ENCODE data around the gene GPC3. TPM values are rescaled to one million over a fixed set of nuclear protein-coding genes. Genes with fewer than 3 reads are reported as not detected.

Gene GPC3
- total RNA-seq, 3 donors from 2014 or later (not counting 1 experiment from before 2014, with no cell fraction given) = not detected

DNA sequence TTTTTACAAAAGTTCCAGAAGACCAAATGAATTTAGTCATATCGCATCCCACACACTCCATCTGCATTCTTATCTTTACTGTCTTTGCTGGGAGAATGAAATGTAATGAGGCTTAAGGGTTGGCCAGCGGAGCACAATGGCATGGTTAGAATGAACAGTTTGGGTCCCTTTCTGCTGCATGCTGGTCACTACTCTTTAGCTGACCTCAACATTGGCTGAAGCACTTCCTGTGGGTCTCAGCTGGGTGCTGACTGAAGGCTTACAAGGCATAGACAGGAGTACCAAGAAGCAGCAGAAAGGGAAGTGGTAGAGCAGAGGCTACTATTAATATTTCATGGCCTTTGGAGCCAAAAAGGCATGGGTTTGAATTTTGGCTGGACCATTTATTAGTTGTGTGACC, 410.7 kb downstream of the GPC3 start:
- DNase-seq (no peak), ATAC-seq (no peak)
- no peaks in the 10 kb centered on the region for H3K36me3 ChIP-seq (ENCODE audit: control insufficient read depth, insufficient read depth, low read length)
- no peak overlapping the region for H3K4me3 ChIP-seq (ENCODE audit: low read length)
- H3K4me1 Mint-ChIP-seq = no peaks in the 10 kb centered on the region
- H3K27ac Mint-ChIP-seq = no peak overlapping the region
- H3K4me3 Mint-ChIP-seq = no peak overlapping the region
- TF ChIP-seq, protein P1, sequence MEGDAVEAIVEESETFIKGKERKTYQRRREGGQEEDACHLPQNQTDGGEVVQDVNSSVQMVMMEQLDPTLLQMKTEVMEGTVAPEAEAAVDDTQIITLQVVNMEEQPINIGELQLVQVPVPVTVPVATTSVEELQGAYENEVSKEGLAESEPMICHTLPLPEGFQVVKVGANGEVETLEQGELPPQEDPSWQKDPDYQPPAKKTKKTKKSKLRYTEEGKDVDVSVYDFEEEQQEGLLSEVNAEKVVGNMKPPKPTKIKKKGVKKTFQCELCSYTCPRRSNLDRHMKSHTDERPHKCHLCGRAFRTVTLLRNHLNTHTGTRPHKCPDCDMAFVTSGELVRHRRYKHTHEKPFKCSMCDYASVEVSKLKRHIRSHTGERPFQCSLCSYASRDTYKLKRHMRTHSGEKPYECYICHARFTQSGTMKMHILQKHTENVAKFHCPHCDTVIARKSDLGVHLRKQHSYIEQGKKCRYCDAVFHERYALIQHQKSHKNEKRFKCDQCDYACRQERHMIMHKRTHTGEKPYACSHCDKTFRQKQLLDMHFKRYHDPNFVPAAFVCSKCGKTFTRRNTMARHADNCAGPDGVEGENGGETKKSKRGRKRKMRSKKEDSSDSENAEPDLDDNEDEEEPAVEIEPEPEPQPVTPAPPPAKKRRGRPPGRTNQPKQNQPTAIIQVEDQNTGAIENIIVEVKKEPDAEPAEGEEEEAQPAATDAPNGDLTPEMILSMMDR (IDR thresholded peaks at IDR 0.05) = no peak
- H3K9me3 ChIP-seq (ENCODE audit: control insufficient read depth, insufficient read depth, low read length) = no peaks in the 10 kb centered on the region
- H3K9me3 Mint-ChIP-seq = no peaks in the 10 kb centered on the region
- H3K27ac ChIP-seq (ENCODE audit: low read length) = no peak overlapping the region
- peaks cover 2 to 7% of the 10 kb centered on the region in 2 donors for H3K27me3 Mint-ChIP-seq (ENCODE audit: low read depth in 2 of 2)
- H3K4me1 ChIP-seq (ENCODE audit: control insufficient read depth, insufficient read depth, low read length) = no peaks in the 10 kb centered on the region
- H3K36me3 Mint-ChIP-seq = no peaks in the 10 kb centered on the region
- intact Hi-C loops (cut with micrococcal nuclease) = no loop called here
- 90% methylated on average over 1 of the region's 2 CpGs for WGBS (ENCODE audit: insufficient coverage)
- no peaks in the 10 kb centered on the region for H3K27me3 ChIP-seq (ENCODE audit: control insufficient read depth, insufficient read depth, low read length)

DNA sequence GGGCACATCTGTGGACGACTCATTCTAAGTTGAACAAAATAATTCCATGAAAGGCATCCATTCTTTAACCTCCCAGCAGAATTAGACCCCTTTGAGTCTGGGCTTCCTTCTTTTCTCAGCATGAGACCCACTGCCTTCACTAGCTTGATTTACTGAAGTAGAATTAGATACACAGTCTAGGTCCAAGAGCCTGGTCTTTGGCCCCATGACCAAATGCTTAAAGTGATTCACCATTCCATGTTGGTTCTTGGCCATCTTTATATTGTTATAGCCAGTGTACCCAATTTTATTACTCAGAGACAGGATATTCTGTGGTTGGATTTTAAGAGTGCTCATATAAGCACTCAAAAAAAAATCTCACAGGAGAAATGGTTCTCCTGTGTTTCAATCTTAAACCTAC, 414.8 kb downstream of the GPC3 start:
- Histone ChIP-seq H3K27ac (ENCODE audit: low read length) (no peak overlapping the region), H3K36me3 (ENCODE audit: control insufficient read depth, insufficient read depth, low read length) (no peaks in the 10 kb centered on the region), H3K9me3 (ENCODE audit: control insufficient read depth, insufficient read depth, low read length) (no peaks in the 10 kb centered on the region), H3K4me1 (ENCODE audit: control insufficient read depth, insufficient read depth, low read length) (no peaks in the 10 kb centered on the region), H3K27me3 (ENCODE audit: control insufficient read depth, insufficient read depth, low read length) (no peaks in the 10 kb centered on the region), H3K4me3 (ENCODE audit: low read length) (no peak overlapping the region)
- TF ChIP-seq, protein P1 (IDR thresholded peaks at IDR 0.05) = no peak
- H3K27me3 Mint-ChIP-seq (ENCODE audit: low read depth in 2 of 2) = peaks cover 3 to 9% of the 10 kb centered on the region in 2 donors
- H3K4me3 Mint-ChIP-seq = no peak overlapping the region
- DNase-seq (no peak), ATAC-seq (no peak)
- no peak overlapping the region for H3K27ac Mint-ChIP-seq
- H3K9me3 Mint-ChIP-seq = no peaks in the 10 kb centered on the region
- no peaks in the 10 kb centered on the region for H3K4me1 Mint-ChIP-seq
- WGBS (ENCODE audit: insufficient coverage) = 67% methylated on average over 1 of the region's 1 CpG
- intact Hi-C loops (cut with micrococcal nuclease) = no loop called here
- no peaks in the 10 kb centered on the region for H3K36me3 Mint-ChIP-seq

DNA sequence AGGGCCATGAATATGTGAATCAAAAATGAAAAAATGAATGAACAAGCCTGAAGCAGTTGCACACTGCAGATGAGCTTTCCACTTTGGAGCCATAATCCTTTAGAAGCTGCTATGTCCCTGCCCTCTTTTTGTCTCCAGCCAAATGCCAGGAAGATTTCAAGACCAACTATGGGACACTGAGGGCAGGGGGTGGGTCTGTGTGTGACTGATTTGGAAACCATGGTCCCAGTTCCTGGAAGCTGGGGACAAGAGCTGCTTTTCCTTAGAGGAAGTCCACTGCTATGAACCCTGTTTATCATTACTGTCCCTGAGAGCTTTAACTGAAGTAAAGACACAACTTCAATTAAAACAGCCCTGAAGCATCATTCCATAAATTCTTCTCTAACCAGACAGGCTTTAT, 416.2 kb downstream of the GPC3 start:
- H3K27ac Mint-ChIP-seq = no peak overlapping the region
- no peaks in the 10 kb centered on the region for H3K4me1 ChIP-seq (ENCODE audit: control insufficient read depth, insufficient read depth, low read length)
- H3K4me3 ChIP-seq (ENCODE audit: low read length) = no peak overlapping the region
- H3K9me3 ChIP-seq (ENCODE audit: control insufficient read depth, insufficient read depth, low read length) = no peaks in the 10 kb centered on the region
- no peak for DNase-seq
- peaks cover 3 to 17% of the 10 kb centered on the region in 2 donors for H3K27me3 Mint-ChIP-seq (ENCODE audit: low read depth in 2 of 2)
- ATAC-seq = no peak
- no peaks in the 10 kb centered on the region for H3K36me3 Mint-ChIP-seq
- TF ChIP-seq, protein P1 (IDR thresholded peaks at IDR 0.05) = no peak
- H3K27me3 ChIP-seq (ENCODE audit: control insufficient read depth, insufficient read depth, low read length) = no peaks in the 10 kb centered on the region
- no peaks in the 10 kb centered on the region for H3K4me1 Mint-ChIP-seq
- no peaks in the 10 kb centered on the region for H3K36me3 ChIP-seq (ENCODE audit: control insufficient read depth, insufficient read depth, low read length)
- H3K9me3 Mint-ChIP-seq = no peaks in the 10 kb centered on the region
- no peak overlapping the region for H3K27ac ChIP-seq (ENCODE audit: low read length)
- no peak overlapping the region for H3K4me3 Mint-ChIP-seq
- intact Hi-C loops (cut with micrococcal nuclease) = no loop called here

DNA sequence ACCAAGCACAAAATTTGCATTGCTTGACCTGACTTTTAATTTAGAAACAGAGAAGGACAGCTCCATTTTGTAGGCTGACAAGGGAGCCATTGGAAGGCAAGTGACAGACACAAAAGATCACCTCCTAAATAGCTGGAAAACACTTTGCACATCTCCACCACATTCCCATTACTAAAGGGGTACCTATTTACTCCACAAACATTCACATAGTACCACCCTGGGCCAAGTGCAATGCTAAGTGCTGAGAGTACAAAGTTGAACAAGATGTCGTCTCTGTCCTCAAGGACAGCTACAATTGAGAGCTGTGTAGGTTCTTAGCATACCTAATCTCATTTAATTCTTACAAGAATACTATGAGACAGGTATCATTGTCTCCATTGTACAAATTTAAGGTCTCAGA, 417.3 kb downstream of the GPC3 start:
- H3K27ac ChIP-seq (ENCODE audit: low read length) = no peak overlapping the region
- no peaks in the 10 kb centered on the region for H3K4me1 ChIP-seq (ENCODE audit: control insufficient read depth, insufficient read depth, low read length)
- Mint-ChIP-seq H3K27ac (no peak overlapping the region), H3K4me1 (no peaks in the 10 kb centered on the region), H3K4me3 (no peak overlapping the region), H3K9me3 (no peaks in the 10 kb centered on the region), H3K27me3 (ENCODE audit: low read depth in 2 of 2) (peaks cover 3 to 17% of the 10 kb centered on the region in 2 donors), H3K36me3 (no peaks in the 10 kb centered on the region)
- H3K9me3 ChIP-seq (ENCODE audit: control insufficient read depth, insufficient read depth, low read length) = no peaks in the 10 kb centered on the region
- ATAC-seq (no peak), DNase-seq (no peak)
- no CpG with 5 or more reads among the region's 1 CpG for whole genome bisulfite sequencing (ENCODE audit: insufficient coverage)
- no peak overlapping the region for H3K4me3 ChIP-seq (ENCODE audit: low read length)
- no peaks in the 10 kb centered on the region for H3K36me3 ChIP-seq (ENCODE audit: control insufficient read depth, insufficient read depth, low read length)
- H3K27me3 ChIP-seq (ENCODE audit: control insufficient read depth, insufficient read depth, low read length) = no peaks in the 10 kb centered on the region
- intact Hi-C loops (cut with micrococcal nuclease) = no loop called here
- TF ChIP-seq, protein P1 (IDR thresholded peaks at IDR 0.05) = no peak

Data from natural killer cell (primary cell).